Spinal cord (tissue), 10 donors: ENCODE data around the gene RGS9. TPM values are rescaled to one million over a fixed set of nuclear protein-coding genes. Genes with fewer than 3 reads are reported as not detected.

Experiments
- DNase-seq, 6 donors: peaks; one replicate each; pipeline versions ENCODE4 v3.0.0 to v3.0.0-alpha.2; 2013 to 2015; ENCODE audit warnings: low spot score in 6 of 6, low read depth in 4 of 6
- H3K27ac ChIP-seq: one replicate; pipeline ENCODE4 v1.5.1; 2013; ENCODE audit warnings: low read depth, low read length, control low read depth
- H3K27me3 ChIP-seq: one replicate; pipeline ENCODE4 v1.6.1; 2013; ENCODE audit warnings: low read length; ENCODE audit not compliant: control insufficient read depth, insufficient read depth
- H3K36me3 ChIP-seq: one replicate; pipeline ENCODE4 v1.6.1; 2013; ENCODE audit warnings: low read length; ENCODE audit not compliant: control insufficient read depth, insufficient read depth
- H3K4me1 ChIP-seq: one replicate; pipeline ENCODE4 v1.6.1; 2013; ENCODE audit warnings: low read length; ENCODE audit not compliant: control insufficient read depth, insufficient read depth
- H3K4me3 ChIP-seq: one replicate; pipeline ENCODE4 v1.5.1; 2013; ENCODE audit warnings: low read depth, low read length, control low read depth
- H3K9me3 ChIP-seq: one replicate; pipeline ENCODE4 v1.6.1; 2013; ENCODE audit warnings: low read length; ENCODE audit not compliant: control insufficient read depth, insufficient read depth
- WGBS: methylation state at CpG from one replicate; pipeline ENCODE4 v1.1.5; 2013; ENCODE audit warnings: missing lambda C conversion rate; ENCODE audit not compliant: insufficient coverage; 5-methylcytosine and 5-hydroxymethylcytosine counted together
- polyA plus RNA-seq, 2 donors: library from polyadenylated mRNA; unstranded; fragments of 120-200 nt; gene quantifications; one replicate each; pipeline ENCODE4 v1.2.1, GENCODE V29; 2013; ENCODE audit not compliant: insufficient read length in 2 of 2
- total RNA-seq, 2 donors: library from RNA; depleted of rRNA in 1 of 2; stranded (reverse); fragments of 120-200 nt in 1 of 2; fragments of >200 nt in 1 of 2; gene quantifications; one replicate each; pipeline versions ENCODE4 v1.2.3 to v1.2.4, GENCODE V29; 2013 to 2014
- donor health status: healthy.

Gene RGS9
- total and polyA plus RNA-seq, 4 donors: 19.1 to 42.4 (median 37.2) TPM

DNA sequence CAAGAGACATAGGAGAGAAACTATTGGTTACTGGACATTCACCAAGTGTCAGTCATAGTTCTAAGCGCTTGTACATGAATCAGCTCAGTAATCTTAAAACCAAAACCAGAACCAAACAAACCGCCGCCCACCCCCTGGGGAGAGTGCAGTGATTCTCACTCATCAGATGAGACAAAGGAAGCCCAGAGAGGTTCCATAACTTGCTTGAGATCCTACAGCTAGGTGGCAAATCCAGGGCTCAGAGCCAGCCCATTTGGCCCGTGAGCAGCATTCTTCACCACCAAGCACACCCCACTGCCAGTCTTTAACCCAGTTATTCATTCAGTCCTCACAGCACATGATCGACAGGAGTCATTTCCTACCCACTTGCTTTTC lies 37.2 kb upstream of the RGS9 start:
- peak overlapping the region; percentile 15 for H3K27ac ChIP-seq

DNA sequence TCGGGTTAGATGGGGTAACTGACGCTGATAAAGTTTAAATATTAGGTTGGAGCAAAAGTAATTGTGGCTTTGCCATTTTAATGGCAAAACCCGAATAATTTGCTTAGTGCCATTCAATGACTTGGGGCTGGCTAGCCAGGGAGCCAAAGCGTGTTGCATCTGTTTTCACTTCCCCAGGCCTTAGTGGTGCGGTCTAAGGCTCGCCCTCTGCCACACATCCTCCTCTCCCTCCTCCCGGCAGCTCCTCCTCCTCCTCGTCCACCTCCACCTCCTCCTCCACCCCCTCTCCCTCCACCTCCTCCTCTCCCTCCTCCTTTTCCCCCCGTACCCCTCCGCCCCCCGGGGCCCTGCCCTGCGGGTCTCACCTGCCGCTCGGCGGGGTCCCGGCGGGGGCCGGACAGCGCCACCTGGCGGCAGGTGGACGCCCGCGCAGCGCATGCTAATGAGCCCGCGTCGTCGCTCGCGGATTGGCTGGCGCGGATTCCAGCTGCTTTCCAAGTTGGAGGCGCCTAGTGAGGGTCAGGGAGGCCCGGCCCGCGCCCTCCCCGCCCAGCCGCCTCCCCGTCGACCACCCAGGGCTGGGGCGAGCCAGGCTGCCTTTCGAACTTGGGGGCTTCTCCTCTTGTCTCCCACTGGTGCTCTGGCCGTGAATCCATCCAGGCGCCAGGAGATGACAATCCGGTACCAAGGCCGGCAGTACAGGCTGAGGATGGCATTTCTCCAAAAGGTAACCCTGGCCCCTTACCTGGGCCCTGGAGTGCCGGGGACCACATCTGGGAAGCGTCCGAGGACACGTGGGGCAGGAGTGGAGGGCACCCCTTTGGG lies 36.6 kb upstream of the RGS9 start:
- Histone ChIP-seq H3K27ac (peak overlapping the region; percentile 33), H3K36me3 (no peaks in the 10 kb centered on the region), H3K27me3 (no peaks in the 10 kb centered on the region), H3K4me3 (peak overlapping the region; percentile 62), H3K9me3 (no peaks in the 10 kb centered on the region), H3K4me1 (peaks cover 26% of the 10 kb centered on the region)
- DNase-seq: peak in 5 of 6 donors; percentile 63 to 90 (median 76)
- 2% methylated on average over 48 of the region's 50 CpGs for WGBS

More for the DNA sequence above, 37.2 kb upstream of the RGS9 start:
- DNase-seq: peak in 1 of 6 donors; percentile 38
- Histone ChIP-seq H3K9me3 (no peaks in the 10 kb centered on the region), H3K36me3 (no peaks in the 10 kb centered on the region), H3K4me1 (peaks cover 21% of the 10 kb centered on the region), H3K4me3 (peak overlapping the region; percentile 62), H3K27me3 (no peaks in the 10 kb centered on the region)
- WGBS: 47% methylated on average over 2 of the region's 5 CpGs

DNA sequence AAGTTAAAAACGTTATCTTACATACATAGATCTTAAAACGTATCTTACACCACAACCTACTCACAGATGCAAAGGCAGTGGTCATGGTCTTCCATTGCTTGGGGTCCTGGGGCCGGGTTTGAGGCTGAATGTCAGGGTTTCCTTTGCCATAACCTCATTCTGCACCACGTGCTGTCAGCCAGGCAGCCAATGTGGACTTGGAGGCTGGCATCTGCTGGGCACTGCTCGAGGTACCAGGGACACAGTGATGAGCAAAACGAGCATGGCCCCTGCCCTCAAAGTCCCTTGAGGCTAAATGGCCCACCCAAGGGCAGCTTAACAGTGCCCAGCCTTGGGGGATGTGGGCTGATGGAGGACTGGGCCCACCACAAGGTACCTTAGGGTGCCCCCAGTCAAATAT lies 35.8 kb upstream of the RGS9 start:
- H3K27ac ChIP-seq: no peak overlapping the region
- DNase-seq: no peak
- peak overlapping the region; percentile 62 for H3K4me3 ChIP-seq
- H3K36me3 ChIP-seq: no peaks in the 10 kb centered on the region
- no peaks in the 10 kb centered on the region for H3K9me3 ChIP-seq
- H3K4me1 ChIP-seq: peaks cover 31% of the 10 kb centered on the region
- WGBS: 74% methylated on average over 4 of the region's 6 CpGs
- H3K27me3 ChIP-seq: no peaks in the 10 kb centered on the region

DNA sequence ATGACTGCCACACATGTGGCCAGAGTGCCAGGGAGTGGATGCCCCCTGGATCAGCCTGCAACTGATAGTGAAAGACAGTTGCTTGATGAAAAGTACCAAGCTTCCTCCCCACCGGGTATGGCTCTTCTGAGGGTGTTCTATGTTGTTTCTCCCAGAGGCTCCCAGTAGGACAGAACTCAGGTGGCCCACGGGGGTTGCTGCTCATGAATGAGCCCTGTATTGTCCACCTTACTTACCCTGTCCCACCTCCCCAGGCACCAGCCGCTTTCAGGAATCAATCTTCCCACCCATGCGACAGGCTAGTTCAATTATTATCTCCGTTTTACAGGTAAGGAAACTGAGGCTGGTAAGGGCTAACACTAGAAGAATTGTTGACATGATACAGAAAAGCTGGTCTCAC lies 34.9 kb upstream of the RGS9 start:
- Histone ChIP-seq H3K36me3 (no peaks in the 10 kb centered on the region), H3K4me1 (peaks cover 40% of the 10 kb centered on the region), H3K27me3 (no peaks in the 10 kb centered on the region), H3K4me3 (no peak overlapping the region), H3K27ac (no peak overlapping the region), H3K9me3 (no peaks in the 10 kb centered on the region)
- no peak for DNase-seq
- WGBS: 86% methylated on average over 2 of the region's 5 CpGs

- WGBS: 75% methylated on average over 5 of the region's 5 CpGs
- peaks cover 43% of the 10 kb centered on the region for H3K4me1 ChIP-seq
- no peaks in the 10 kb centered on the region for H3K36me3 ChIP-seq
- H3K9me3 ChIP-seq: no peaks in the 10 kb centered on the region
- H3K27me3 ChIP-seq: no peaks in the 10 kb centered on the region
- no peak for DNase-seq
- H3K4me3 ChIP-seq: no peak overlapping the region
- H3K27ac ChIP-seq: no peak overlapping the region
Measured at GRCh38 chr17:65102788-65103187, 34.4 kb upstream of the RGS9 start.

- Histone ChIP-seq H3K4me1 (peaks cover 43% of the 10 kb centered on the region), H3K27me3 (no peaks in the 10 kb centered on the region), H3K4me3 (no peak overlapping the region), H3K9me3 (no peaks in the 10 kb centered on the region), H3K36me3 (no peaks in the 10 kb centered on the region), H3K27ac (no peak overlapping the region)
- 67% methylated on average over 3 of the region's 3 CpGs for WGBS
- no peak for DNase-seq
Measured at GRCh38 chr17:65103431-65103830, 33.7 kb upstream of the RGS9 start.

DNA sequence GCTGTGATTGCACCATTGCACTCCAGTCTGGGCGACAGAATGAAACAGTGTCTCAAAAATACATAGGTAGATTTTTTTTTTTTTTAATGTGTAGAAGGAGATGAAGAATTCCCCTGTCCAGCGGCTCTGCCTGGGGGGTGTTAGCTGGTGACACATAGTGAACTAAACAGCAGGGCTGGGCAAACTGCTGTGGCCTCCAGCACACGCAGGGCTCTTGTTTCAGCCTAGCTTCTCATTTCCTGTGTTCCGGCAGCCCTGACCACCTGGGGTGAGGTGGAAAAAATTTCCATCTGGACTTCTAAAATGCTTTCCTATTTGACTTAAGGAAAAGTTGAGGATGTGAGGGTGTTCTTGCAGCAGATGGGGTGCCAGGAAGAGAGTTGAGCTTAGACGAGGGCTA lies 33.3 kb upstream of the RGS9 start:
- Histone ChIP-seq H3K27me3 (no peaks in the 10 kb centered on the region), H3K27ac (no peak overlapping the region), H3K9me3 (no peaks in the 10 kb centered on the region), H3K4me1 (peaks cover 43% of the 10 kb centered on the region), H3K4me3 (no peak overlapping the region), H3K36me3 (no peaks in the 10 kb centered on the region)
- WGBS: 68% methylated on average over 3 of the region's 5 CpGs
- DNase-seq: no peak

GRCh38 chr17:65104541-65104940 lies 32.6 kb upstream of the RGS9 start:
- no peak for DNase-seq
- H3K4me3 ChIP-seq: no peak overlapping the region
- no peaks in the 10 kb centered on the region for H3K27me3 ChIP-seq
- no peaks in the 10 kb centered on the region for H3K9me3 ChIP-seq
- H3K4me1 ChIP-seq: peaks cover 43% of the 10 kb centered on the region
- H3K36me3 ChIP-seq: no peaks in the 10 kb centered on the region
- no peak overlapping the region for H3K27ac ChIP-seq

DNA sequence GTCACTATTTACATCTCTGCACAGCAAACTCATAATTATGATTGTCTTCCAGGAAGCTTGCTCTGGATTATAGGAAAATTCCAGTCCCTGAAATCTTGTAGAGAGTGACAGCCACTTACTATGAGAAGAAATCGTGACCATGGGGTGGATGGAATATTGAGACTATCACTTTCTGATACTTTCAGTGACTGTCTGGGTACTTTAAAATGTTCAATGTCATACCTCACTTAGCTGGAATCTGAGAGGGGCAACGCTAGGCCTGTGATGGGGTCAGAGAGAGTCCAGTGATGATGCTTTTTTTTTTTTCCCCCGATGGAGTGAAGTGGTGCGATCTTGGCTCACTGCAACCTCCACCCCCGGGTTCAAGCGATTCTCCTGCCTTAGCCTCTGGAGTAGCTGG lies 32.2 kb upstream of the RGS9 start:
- Histone ChIP-seq H3K27ac (no peak overlapping the region), H3K27me3 (no peaks in the 10 kb centered on the region), H3K9me3 (no peaks in the 10 kb centered on the region), H3K4me1 (peaks cover 41% of the 10 kb centered on the region), H3K4me3 (no peak overlapping the region), H3K36me3 (no peaks in the 10 kb centered on the region)
- 80% methylated on average over 1 of the region's 6 CpGs for WGBS
- no peak for DNase-seq

GRCh38 chr17:65108152-65108551 lies 29.0 kb upstream of the RGS9 start:
- Histone ChIP-seq H3K9me3 (no peaks in the 10 kb centered on the region), H3K4me3 (no peak overlapping the region), H3K4me1 (peaks cover 22% of the 10 kb centered on the region), H3K27me3 (no peaks in the 10 kb centered on the region), H3K27ac (no peak overlapping the region), H3K36me3 (no peaks in the 10 kb centered on the region)
- no peak for DNase-seq
- WGBS: 100% methylated on average over 2 of the region's 6 CpGs
